ENCODE results near the gene CSNK1G2.

CSNK1G2 gene

DNA sequence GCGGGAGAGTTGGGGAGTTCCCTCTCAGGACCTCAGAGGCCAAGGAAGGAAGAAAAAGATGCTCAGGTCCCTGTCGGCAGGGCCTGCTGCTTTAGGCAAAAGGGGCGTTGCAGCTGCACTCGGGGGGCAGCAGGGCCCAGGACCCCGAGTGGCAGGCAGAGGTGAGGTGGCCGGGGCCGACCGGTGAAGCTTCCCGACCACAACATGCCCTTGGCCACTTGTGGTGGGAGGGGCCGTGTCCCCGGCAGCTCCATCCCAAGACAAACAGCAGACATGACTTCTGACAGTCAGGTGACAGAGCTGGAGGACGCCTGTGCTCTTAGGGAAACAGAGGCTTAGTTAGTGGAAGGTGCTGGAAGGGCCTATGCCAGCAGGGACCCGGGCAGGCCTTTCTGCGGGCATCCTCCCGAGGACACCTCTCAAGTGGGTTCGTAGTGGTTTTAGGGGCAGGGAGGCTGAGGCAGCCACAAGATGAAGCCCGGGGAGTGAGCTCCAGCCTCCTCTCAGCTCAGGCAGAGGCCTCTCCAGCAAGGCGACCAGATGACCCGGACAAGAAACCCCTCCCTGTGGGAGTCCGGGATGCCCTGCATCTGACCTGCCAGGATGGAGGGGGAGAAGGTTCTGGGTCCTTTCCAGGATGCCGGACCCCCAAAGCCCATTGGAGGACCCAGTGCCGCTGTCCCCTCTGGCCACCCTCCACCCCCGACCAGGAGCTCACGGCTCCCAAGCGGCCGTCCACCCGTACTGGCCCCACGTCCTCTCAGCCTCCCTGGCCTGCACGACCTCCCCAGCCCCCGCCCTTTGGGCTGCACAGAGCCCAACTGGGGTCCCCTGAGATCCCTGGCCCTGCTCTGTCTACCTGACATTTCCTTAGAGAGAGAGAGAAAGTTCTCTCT is 50.3 kb downstream of the CSNK1G2 start:
- DNase-seq: no peak

DNA sequence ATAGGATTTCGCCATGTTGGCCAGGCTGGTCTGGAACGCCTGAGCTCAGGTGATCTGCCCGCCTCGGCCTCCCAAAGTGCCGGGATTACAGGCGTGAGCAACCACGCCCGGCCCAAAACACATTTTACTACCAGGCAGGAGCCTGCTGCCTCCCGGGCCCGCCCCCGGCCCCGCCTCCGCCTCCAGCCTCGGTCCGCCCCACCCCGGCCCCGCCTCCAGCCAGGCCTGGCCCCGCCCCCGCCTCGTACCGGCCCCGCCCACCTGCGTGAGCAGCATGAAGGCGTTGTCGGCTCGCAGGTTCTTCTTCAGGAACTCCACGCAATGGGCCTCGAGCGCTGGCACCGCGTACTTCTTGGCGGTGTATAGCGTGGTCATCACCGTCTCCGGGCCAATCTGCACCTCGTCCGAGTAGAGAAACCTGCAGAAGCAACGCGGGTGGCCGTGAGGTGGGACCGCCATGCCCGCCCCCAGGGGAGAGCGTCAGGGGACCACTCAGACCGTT is 51.8 kb downstream of the CSNK1G2 start:
- no peak for DNase-seq

DNA sequence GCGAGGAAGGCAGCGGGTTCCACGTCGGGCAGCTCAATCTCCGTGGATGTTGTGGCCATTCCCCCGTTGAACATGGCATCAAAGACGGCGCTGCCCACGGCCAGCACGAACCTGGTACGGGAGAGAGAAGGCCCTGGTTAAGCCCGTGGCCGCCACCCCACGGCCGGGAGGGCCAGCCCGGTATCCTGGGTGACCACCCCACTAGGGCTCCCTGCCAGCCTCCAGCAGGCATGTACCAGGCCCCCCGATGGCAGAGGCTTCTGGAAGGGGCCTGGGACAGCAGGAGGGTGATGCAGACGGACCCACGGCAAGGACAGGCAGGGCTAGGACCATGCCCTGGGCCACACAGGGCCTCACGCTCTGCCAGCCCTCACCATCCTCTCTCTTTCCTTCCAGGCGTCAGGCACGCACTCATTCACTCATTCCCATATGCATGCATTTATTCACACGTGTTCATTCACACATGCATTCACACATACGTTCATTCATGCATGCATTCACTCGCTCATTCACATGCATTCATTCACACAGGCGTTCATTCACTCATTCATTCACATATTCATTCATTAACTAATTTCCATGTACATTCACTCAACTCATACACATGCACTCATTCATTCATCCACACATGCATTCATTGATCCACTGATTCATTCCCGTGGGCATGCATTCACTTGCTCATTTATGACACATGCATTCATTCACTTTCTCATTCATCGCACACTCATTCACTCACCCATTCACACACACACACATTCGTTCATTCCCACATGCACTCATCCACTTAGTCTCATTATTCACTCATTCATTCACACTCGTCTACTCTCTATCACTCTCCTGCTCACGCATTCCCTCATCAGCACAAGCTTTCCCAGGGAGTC is 56.6 kb downstream of the CSNK1G2 start:
- DNase-seq: no peak

DNA sequence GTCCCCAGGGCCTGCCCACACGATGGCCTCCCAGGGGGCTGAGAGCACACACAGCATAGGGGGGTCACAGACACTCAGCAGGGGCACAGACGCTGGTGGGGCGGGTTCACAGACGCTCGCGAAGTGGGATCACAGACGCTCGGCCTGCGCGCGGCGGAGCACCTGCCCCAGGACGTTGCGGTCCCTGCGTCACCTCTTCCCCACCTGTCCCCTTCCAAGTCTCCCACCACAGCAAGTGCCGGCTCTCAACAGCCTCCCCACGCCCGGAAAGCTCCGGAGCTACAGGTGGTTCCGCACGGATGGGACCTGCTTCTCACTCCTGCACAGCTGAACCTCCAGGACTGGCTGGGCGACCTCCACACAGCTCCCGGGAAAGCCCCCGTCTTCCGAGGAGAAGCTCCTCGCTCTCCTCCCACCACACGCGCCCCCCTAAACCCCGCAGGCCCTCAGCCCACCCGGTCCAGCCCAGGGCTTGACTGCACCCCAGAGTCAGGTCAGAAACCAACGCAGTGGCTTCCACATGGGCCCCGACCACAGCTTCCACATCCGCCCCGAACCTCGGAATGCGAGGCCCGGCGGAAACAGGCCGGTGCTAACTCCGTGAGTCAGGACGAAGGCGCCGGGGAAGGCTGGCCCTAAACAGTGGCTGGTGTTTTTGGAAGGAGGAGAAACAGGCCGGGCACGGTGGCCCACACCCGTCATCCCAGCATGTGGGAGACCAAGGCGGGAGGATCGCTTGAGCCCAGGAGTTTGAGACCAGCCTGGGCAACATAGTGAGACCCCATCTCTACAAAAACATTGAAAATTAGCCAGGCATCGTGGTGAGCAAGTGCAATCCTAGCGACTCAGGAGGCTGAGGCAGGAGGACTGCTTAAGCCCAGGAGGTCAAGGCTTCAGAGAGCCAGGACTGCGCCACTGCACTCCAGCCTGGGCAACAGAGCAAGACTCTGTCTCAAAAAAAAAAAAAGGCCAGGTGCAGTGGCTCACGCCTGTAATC is 58.0 kb downstream of the CSNK1G2 start:
- DNase-seq: no peak

DNA sequence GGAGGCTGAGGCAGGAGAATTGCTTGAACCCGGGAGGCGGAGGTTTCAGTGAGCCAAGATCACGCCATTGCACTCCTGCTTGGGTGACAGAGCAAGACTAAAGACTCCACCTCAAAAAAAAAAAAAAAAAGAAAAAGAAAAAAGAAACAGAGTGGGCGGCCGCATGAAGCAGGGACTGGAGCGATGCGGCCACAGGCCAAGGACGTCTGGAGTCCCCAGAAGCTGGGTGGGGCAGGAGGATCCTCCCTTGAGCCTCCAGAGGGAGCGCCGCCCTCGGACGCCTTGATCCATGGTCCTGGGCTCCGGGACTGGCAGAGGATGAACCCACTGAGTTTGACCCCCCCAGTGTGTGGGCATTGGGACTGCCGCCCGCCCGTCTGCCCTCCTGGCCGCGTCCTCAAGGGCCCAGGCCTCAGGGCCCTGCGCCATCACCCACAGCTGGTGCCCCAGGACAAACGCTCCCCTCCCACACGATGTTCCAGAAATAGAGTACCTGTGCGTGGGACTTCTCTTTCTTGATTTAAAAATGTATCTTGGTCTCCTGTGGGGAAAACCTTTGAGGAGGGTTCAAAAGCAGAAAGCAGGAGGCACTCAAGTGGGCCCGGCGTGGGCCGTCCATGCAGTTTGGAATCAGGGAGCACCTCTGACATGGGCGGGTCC is 59.0 kb downstream of the CSNK1G2 start:
- no peak for DNase-seq

DNA sequence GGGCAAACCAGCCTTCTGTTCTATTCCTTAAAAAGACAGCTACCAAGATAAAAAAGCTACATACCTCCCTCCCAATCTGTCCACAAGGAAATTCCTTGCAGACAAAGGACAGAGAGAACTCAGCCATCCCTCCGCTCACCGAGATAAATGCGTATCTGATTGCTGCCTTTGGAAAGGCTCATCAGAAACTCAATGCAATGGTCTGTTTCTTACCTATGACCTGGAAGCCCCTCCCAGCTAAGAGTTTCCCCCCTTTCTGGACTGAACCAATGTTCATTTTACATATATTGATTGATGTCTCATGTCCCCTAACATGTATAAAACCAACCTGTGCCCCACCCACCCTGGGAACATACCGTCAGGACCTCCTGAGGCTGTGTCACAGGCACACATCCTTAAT is 62.9 kb downstream of the CSNK1G2 start:
- no peak for DNase-seq

DNA sequence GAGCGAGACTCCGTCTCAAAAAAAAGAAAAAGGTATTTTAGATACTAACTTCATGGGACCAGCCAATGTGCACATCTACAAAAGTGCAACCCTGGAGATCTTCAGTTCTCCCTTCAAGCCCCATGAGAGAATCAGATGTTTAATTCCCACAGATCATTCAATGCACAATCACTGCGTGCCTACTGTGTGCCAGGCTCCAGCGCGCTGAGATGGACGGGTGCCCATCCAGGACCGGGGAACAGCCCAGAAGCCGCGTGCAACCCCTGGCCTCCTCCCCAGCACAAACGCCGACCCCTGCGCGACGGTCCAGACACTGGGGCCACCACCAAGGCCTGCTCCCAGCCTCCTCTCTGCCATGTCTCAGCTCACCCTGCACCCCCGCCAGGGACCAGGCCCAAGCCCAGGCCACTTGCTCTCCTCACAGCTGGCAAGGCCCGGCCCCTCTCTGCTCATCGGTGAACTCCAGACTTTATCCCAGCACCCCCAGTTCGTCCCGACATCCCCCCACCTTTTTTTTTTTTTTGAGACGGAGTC is 69.2 kb downstream of the CSNK1G2 start:
- DNase-seq: no peak

DNA sequence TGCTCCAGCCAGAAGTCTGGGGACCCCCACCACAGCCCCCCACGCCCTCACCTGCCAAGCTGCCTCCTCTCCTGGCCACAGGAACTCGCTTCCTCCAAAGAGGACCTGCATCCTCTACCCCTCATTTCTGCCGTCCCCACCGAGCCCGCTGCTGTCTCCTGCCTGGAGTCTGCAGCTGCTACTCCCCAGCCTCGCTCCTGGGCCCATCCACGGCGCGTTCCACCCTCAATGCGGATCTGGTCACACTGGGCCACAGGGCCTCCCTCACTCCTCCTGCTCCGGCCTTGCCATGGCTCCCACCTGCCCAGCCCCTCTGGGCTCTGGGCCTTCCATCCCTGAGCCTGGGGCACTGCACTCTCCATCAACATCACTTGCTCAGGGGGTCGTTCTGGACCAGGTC is 70.2 kb downstream of the CSNK1G2 start:
- DNase-seq: no peak

DNA sequence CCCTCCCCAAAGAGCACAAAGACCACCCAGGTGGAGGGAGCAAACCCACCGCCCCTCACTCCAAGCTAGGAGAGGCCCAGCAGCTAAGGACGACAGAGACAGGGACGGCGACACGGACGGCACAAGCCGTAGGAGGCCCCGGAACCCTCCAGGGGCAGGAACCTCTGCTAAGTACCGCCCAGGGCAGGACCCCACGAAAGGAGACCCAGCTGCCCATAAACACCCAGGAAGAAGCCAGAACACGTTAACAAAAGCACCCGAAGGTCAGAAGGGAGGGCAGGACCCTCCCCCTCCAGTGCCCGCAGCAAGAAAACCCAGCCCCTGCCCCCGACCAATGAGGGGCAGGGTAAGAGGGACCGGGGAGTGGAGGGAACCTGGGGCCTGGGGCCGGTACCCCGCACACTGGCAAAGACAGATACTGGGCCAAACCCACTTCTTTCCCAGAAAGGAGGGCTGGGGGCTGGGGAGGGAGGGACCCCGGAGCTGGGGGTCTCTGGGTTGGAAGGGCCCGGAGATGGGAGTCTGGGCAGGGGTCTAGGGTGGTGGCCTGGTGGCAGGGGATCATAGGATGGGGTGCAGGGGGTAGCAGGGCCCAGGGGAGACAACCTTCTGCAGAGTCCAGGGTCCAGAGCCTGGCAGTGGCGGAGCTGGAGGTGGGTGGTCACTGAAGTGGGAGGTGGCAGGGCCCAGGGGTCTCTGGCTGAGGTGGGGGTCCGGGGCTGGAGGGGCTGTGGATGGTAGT is 72.1 kb downstream of the CSNK1G2 start:
- DNase-seq: no peak

DNA sequence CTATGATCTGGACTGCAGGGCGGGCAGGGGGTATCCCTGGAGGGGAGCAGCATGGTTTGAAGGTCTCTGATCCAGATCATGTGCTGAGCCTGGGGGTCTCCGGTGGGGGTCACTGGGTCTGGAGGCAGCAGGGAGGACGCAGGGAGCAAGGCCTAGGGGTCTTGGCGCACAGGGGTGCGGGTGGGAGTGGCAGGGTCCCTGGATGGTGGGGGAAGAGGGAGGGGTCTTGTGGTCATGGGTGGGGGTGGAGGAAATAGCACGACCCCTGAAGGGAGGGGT is 72.7 kb downstream of the CSNK1G2 start:
- no peak for DNase-seq

DNA sequence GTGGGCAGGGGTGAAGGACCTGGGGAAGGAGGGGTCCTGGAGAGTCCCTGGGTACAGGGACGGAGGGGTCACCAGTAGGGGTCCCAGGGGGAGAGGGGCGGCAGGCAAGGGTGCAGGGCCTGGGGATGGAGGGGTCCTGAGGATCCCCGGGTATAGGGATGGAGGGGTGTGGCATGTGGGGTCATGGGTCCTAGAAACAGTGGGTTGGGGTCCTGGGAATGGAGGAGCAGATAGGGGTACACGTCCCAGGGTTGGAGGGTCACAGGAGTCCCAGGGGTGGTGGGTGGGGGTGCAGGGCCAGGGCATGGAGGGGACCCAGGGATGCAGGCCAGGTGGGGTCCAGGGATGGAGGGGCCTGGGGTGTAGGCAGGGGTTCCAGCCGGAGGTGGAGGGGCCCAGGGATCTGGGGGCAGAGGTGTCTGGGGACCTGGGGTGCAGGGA is 73.2 kb downstream of the CSNK1G2 start:
- DNase-seq: no peak

DNA sequence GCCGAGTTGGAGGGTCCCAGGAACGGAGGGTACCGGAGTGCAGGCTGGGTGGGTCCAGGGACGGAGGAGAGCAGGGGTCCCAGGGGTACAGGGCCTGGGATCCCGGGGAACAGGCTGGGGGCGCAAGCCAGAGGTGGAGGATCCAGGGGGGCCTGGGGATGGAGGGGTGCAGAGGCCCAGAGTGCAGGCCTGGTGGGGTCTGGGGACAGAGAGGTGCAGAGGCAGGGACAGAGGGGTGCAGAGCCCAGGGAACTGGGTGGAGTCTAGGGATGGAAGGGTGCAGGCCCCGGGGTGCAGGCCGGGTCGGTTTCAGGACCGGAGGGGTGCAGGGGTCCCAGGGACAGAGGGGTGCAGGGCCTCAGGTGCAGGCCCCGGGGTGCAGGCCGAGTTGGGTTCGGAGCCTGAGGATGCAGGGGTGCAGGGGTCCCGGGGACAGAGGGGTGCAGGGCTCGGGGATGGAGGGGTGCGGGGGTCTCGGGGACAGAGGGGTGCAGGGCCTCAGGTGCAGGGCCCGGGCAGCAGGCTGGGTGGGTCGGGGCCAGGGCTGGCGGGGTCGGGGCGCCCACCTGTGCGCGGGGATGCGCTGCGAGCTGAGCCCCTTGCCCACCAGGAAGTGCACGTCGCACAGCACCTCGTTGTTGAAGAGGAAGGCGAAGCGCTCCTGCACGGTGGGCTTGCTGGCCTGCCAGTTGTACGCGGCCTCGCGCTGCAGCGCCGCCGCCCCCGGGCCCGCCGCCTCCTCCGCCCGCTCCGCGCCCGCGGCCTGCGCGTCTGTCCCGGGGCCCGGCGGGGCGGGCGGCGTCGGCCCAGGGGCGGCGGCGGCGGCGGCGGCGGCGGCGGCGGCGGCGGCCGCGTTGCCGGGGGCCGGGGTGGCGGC is 74.0 kb downstream of the CSNK1G2 start:
- DNase-seq: no peak

DNA sequence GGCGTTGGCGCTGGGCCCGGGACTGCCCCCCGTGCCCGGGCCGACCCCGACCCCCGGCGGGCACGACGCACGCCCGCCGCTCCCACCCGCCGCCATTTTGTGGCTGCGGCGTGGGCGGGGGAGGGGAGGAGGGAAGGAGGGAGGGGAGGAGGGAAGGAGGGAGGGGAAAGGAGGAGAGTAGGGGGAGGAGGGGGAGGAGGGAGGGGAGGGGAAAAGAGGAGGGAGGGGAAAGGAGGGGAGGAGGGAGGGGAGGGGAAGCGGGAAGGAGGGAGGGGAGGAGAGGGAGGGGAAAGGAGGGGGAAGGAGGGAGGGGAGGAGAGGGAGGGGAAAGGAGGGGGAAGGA is 74.6 kb downstream of the CSNK1G2 start, which contains the start of gene BTBD2:
Gene BTBD2, minus strand, starts transcription at position 107 of the 343 bp plus-strand sequence. Its CDS starts 11 bp downstream, at position 96.
- DNase-seq: no peak

DNA sequence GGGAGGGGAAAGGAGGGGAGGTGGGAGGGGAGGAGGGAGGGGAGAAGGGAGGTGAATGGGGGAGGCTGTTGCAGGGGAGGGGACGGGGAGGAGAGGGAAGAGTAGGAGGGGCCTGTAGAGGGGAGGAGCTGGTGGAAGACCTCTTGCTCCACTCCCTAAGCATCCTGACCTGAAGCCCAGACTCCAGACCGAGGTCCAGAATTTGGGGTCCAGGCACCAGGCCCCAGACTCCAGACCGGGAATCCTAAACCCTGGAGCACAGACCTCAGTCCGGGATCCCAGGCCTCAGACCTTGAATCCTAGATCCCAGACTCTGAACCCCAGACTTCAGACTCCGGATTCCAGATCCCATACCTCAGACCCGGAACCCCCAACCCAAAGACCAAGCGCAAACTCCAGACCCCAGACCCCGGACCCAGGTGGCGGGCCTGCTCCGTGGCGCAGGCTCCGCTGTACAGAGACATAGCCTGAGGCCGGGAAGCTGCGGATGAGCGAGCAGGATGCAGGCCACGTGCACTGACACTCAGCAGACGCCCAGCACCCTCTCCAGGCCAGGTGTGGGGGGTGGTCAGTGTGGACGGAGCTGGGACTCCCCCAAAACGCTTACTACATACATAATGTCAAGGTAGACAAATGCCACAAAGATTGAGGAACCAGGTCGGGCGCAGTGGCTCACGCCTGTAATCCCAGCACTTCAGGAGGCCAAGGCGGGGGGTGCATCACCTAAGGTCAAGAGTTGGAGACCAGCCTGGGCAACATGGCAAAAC is 75.3 kb downstream of the CSNK1G2 start:
- no peak for DNase-seq

DNA sequence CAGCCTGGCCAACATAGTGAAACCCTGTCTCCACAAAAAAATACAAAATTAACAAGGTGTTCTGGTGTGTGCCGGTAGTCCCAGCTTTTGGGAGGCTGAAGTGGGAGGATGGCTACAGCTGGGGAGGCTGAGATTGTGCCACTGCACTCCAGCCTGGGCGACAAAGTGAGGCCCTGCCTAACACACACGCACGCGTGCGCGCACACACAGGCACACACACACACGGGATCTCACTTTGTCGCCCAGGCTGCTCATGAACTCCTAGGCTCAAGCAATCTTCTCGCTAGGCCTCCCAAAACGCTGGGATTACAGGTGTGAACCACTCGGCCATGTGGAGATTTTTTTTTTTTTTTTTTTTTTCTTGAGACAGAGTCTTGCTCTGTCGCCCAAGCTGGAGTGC is 77.8 kb downstream of the CSNK1G2 start:
- no peak for DNase-seq

DNA sequence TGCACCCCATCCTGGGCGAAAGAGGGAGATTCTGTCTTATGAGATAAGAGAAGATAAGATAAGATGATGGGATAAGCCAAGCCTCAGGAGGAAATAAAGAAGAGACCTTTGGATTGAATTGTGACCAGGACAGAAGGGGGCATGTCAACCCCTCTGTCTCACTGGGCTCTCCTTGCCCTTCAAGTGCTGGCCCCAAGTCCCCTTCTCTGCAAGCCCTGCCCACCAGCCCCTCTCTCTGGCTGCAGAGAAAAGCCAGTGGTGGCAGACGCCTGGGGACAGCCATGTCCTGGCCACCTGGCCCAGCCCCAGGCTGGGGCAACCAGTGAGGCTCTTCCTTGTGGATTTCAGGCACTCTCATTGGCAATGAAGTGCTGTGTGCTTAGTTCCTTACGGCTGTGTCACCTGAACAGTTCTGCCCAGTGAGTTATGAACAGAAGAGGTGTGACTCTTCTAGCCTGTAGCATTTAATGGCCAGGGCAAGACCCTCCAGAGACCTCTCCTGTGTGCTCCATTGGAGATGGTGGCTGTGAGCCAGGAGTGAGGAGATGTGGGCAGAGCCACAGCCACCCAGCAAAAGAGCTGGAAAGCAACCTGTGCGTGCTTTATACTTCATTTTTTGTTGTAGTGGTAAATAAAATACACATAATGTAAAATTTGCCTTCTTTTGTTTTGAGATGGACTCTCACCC is 80.6 kb downstream of the CSNK1G2 start:
- DNase-seq: no peak

DNA sequence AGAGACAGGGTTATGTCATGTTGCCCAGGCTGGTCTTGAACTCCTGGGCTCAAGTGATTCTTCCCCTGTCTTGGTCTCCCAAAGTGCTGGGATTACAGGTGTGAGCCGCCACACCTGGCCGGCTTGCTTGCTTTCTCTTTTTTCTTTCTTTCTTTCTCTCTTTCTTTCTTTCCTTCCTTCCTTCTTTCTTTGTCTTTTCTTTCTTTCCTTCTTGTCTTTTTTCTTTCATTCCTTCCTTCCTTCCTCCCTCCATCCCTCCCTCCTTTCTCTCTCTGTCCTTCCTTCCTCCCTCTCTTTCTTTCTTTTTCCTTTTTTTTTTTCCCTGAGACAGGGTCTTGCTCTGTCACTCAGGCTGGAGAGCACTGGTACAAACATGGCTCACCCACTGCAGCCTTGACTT is 81.3 kb downstream of the CSNK1G2 start:
- no peak for DNase-seq

DNA sequence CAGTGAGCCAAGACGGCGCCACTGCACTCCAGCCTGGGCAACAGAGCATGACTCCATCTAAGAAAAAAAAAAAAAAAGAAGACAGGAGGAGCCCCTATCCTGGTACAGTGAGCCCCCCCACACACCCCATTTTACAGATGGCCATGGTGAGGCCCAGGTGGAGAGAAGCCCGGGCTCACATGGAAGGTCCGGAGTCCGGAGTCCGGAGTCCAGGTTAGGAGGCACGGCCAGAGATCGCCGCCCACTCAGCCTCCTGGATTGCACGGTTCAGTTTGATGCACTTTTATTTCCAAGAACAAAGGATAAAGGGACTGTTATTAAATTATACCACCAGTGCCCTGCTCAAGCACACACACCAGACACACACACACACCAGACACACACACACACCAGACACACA is 85.8 kb downstream of the CSNK1G2 start:
- no peak for DNase-seq

DNA sequence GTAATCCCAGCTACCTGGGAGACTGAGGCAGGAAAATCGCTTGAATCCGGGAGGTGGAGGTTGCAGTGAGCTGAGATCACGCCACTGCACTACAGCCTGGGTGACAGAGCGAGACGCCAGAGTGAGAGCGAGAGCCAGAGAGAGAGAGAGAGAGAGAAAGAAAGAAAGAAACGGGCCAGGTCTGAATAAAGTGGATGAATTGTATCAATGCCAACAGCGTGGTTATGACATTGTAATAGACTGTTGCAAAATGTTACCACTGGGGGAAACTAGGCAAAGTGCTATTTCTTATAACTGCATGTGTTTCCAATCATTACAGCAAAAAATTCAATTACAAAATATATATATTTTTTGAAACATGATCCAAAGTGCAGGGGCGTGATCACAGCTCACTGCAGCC is 86.4 kb downstream of the CSNK1G2 start:
- DNase-seq: no peak

All from SIG-M5 (cell line).